RPMI8226 (cell line): ENCODE measurements around the gene MYRIP.

Source experiments
- DNase-seq: peaks from one replicate; pipeline ENCODE4 v3.0.0-alpha.2; 2015

The MYRIP gene

DNA sequence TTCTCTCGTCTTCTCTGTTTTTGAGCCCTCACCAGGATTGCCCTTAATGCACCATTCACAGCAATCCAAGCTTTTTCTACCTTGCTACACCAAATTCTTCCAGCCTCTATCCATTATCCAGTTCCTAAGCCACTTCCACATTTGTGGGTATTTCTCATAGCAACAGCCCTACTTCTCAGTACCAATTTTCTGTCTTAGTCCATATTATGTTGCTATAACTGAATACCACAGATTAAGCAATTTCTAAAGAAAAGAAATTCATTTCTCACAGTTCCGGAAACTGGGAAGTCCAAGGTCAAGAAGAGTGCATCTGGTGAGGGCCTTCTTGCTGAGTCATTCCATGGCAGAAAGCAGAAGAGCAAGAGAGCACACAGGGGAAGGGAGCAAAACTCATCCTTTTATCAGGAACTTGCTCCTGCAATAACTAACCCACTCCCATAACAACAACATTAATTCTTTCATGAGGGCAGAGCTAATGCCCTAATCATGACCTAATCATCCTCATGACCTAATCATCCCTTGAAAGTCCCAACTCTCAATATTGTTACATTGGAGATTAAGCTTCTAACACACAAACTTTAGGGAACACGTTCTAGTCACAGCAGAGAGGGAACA is 490.4 kb downstream of the MYRIP start:
- DNase-seq, result peak; percentile 52

DNA sequence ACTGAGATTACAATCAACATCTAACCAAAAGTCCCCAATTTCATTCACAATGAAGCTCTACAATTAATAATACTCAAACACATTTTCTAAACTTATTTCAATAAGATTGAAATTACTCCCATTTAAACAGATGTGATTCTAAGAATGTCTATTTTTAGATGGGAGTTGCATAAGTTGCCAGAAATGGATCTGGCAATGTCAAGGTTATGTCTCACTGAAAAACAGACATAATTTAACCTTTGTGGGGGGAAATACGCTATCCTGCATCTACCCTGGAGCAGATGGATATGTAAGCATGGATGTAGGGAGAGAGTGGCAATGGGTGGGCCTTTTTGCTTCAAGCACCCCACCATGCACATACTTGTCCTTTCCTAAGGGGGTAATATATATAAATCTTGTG is 493.4 kb downstream of the MYRIP start:
- DNase-seq, result no peak

DNA sequence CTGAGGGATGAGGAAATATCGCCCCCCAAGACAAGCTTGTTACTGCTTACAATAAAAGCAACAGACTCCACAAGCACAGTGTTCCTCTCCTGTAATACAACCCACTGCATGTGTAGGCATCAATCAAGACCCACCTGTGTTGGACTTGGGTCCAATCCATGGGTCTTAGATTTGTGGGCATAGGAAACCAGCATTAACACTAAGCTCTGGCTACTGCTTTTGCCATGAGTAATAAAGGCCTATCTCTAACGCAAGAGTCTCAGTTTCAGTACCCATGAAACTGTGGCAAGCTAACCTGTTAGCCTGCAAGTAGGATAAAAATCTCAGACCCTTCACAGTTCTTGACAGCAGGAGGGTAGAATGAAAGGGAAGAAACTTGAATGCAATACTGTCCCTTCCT is 494.9 kb downstream of the MYRIP start:
- DNase-seq, result no peak

DNA sequence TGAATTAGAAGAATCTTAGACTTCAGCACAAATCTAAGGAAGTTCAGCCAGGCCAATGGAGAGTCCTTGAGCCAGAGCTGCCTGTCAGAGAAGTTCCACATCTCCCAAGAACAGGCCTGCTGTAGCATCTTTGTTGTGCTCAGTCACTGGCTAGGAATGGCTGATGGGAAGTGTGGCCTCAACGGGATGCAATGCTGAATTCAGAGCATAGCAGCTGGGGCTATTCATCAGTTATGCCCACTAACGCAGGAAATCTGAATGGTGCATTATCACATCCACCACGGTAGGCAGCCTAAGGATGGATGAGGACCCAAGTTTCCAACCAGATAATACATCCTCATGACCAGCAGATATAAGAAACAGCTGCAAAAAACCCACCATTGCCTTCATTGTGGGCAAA is 496.9 kb downstream of the MYRIP start:
- DNase-seq, result no peak

DNA sequence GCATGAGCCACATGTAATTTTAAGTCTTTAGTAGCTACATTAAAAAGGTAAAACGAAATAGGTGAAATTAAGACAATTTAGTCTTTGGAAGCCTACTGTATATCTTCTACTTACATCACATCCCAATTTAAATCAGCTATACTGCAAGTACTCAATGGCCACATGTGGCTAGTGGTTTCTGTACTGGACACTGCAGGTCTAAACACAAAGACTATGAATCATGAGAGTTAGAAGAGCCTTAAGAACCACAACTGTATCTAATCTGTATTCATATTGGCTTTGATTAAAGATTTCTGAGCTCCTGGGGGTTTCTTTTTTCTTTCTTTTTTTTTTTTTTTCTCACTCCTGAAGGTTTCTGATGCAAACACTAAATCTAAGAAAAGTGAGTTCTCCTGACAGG is 497.8 kb downstream of the MYRIP start:
- no peak for DNase-seq

DNA sequence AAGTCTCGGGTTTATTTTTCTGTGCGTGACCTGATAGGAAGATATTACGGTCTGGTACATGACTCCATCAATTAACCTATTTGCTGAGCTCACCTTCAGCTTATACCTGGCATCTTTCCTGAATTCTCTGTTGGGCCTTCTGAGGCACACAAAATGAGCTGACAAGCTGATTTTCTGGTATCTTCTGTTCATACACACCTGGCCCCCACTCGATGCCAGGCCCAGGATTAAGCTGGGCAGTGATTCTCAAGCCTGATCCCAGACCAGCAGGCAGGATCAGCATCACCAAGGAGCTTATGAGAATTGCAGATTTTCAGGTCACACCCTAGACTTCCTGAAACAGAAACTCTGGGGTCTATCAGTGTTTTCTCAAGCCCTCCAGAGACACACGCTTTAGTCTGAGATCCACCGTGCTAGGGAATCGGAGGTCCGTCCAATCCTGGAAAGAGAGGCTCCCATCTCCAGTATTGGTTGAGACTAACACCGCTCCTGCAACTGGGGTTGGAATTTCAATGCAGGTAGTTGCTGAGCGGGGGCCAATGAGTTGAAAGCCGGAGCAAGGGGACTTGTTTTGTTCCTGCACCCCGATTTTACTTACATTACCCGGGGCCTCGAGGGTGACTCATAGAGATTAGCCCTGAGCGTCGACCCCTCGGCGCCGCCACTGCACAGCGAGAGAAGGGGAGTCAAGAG is 499.5 kb downstream of the MYRIP start:
- no peak for DNase-seq

DNA sequence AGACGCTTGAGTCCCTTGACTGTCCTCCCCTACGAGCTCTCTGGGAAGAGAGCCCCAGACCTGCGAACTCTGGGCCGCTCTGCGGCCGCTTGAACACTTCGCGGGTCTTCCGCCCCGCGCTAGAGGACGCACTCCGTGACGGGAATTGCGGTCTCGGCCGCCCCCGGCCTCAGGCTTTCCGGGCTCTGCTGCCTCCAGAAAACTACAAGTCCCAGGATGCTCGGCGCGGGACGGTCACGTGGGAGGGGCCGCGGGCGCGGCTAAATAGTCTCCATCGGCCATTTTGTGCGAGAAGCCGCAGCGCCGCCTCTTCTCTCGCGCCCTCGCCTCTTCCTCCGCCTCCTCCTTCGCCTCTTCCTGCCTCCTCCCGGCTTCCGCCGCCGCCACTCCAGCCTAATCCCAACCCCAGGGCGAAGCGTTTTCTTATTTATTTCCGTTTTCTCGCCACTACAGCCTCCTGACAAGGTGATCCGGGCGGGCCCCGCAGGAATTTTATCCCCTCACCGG is 500.1 kb downstream of the MYRIP start, which contains the start of gene EIF1B:
Gene EIF1B, plus strand, starts transcription at position 290 of the 507 bp plus-strand sequence. CDS start 235 bp downstream, outside the sequence.
- DNase-seq, result peak; percentile 98
